ENCODE results near the gene ESX1. TPM values are rescaled to one million over a fixed set of nuclear protein-coding genes. Genes with fewer than 3 reads are reported as not detected.

The ESX1 gene
- total and polyA plus RNA-seq, 2 of the 8 experiments (the other 6 are each of a cell fraction or from before 2014, with no cell fraction given): not detected

GRCh38 chrX:104284507-104284906 lies 29.8 kb upstream of the ESX1 start:
- no peak overlapping the region for H3K4me3 ChIP-seq (ENCODE audit: extremely low read depth in 1 of 4, insufficient read depth in 2 of 4, low read depth in 3 of 4, low read length in 4 of 4)
- H3K4me2 ChIP-seq (ENCODE audit: insufficient read depth in 1 of 2, low read depth in 2 of 2, low read length in 2 of 2): no peak overlapping the region
- no peak overlapping the region for H2BK15ac ChIP-seq (ENCODE audit: low read length)
- H3K4me1 ChIP-seq (replicated peaks in 1 of 4; ENCODE audit: control insufficient read depth in 3 of 4, insufficient read depth in 4 of 4, low read length in 3 of 4): peaks cover 0 to 6% (median under 1%) of the 10 kb centered on the region in 4 experiments; a peak in 4 of 7 replicates
- H2AFZ ChIP-seq (ENCODE audit: low read length): no peak overlapping the region
- no peak overlapping the region for H3K23ac ChIP-seq (ENCODE audit: insufficient read length)
- no peaks in the 10 kb centered on the region for H3K9me3 ChIP-seq (ENCODE audit: insufficient read depth in 2 of 2, low read depth in 1 of 2, low read length in 1 of 2)
- H2BK20ac ChIP-seq (ENCODE audit: low read length): no peak overlapping the region
- no peak overlapping the region for H2BK5ac ChIP-seq (ENCODE audit: low read depth, low read length)
- H3K79me2 ChIP-seq (ENCODE audit: control insufficient read depth in 1 of 2, insufficient read depth in 2 of 2, low read length in 2 of 2): no peaks in the 10 kb centered on the region
- no peak overlapping the region for H3K9ac ChIP-seq (replicated peaks in 1 of 4; ENCODE audit: extremely low read depth in 1 of 4, low read depth in 3 of 4, low read length in 3 of 4)
- no peak overlapping the region for H3K27ac ChIP-seq (ENCODE audit: low read depth, low read length)
- no peak overlapping the region for H3K18ac ChIP-seq (ENCODE audit: extremely low read depth, low read length)
- no peaks in the 10 kb centered on the region for H3K23me2 ChIP-seq (ENCODE audit: low read depth, low read length)
- no peak overlapping the region for H3K14ac ChIP-seq (ENCODE audit: insufficient read length)
- TF ChIP-seq EGR1 (IDR thresholded peaks at IDR 0.05; ENCODE audit: borderline replicate concordance, low read depth, low read length) (no peak), NRF1 (IDR thresholded peaks at IDR 0.05; ENCODE audit: low read depth, low read length) (no peak), BCL11A (IDR thresholded peaks at IDR 0.05; ENCODE audit: low read depth in 2 of 2, low read length in 2 of 2) (no peak), KDM5A (IDR thresholded peaks at IDR 0.05; ENCODE audit: low read length) (no peak), SP1 (IDR thresholded peaks at IDR 0.05; ENCODE audit: low read depth, low read length) (no peak), POLR2A (IDR thresholded peaks at IDR 0.05; ENCODE audit: control extremely low read depth in 1 of 2, low read depth in 2 of 2, low read length in 2 of 2) (no peak), SAP30 (IDR thresholded peaks at IDR 0.05; ENCODE audit: insufficient read depth, insufficient replicate concordance, low read length) (no peak)
- no peak overlapping the region for H4K91ac ChIP-seq (replicated peaks; ENCODE audit: insufficient read length, low read length)
- H3K4ac ChIP-seq (replicated peaks; ENCODE audit: insufficient read length, low read depth, low read length): no peak overlapping the region
- no peak overlapping the region for H2BK12ac ChIP-seq (ENCODE audit: low read depth, low read length)
- ChIA-PET CTCF (ENCODE audit: partially characterized antibody) (interaction anchor here (0.6 to 1.1 kb wide), 2 partner anchors 25 to 44 kb away, joined by 3 to 4 read pairs; no protein-coding TSS in a partner anchor), POLR2A (ENCODE audit: partially characterized antibody) (no interaction called here)
- H2BK120ac ChIP-seq (replicated peaks; ENCODE audit: low read depth, low read length): no peak overlapping the region
- WGBS, 2 experiments (ENCODE audit: extremely low coverage in 1 of 2, insufficient coverage in 1 of 2, insufficient read length in 1 of 2, insufficient replicate concordance in 2 of 2, low coverage in 1 of 2, low lambda C conversion rate in 2 of 2, missing lambda C conversion rate in 1 of 2): 81% methylated on average over 2 of the region's 2 CpGs; no CpG with 5 or more reads in 1 of the 2 experiments
- no peaks in the 10 kb centered on the region for H4K20me1 ChIP-seq (replicated peaks in 1 of 2; ENCODE audit: control insufficient read depth in 1 of 2, insufficient read depth in 2 of 2, low read length in 2 of 2)
- H3K79me1 ChIP-seq (ENCODE audit: low read depth, low read length): no peaks in the 10 kb centered on the region
- no peaks in the 10 kb centered on the region for H3K36me3 ChIP-seq (ENCODE audit: control insufficient read depth in 2 of 4, insufficient read depth in 4 of 4, low read length in 3 of 4)
- H3K56ac ChIP-seq (replicated peaks; ENCODE audit: insufficient read length, low read depth, low read length): no peak overlapping the region
- H4K8ac ChIP-seq (ENCODE audit: extremely low read depth, insufficient read depth, low read length): no peak overlapping the region
- DNase-seq (ENCODE audit: low read depth in 1 of 2, low spot score in 2 of 2) (no peak), FAIRE-seq (no peak)
- no peak overlapping the region for H4K5ac ChIP-seq (ENCODE audit: insufficient read length, low read depth, low read length)
- H3K27me3 ChIP-seq (replicated peaks in 1 of 4; ENCODE audit: control insufficient read depth in 3 of 4, extremely low read depth in 1 of 4, insufficient read depth in 3 of 4, low read length in 3 of 4): no peaks in the 10 kb centered on the region
- no peak overlapping the region for H2AK5ac ChIP-seq (ENCODE audit: low read depth, low read length)

Data from H1 (cell line).